HG02678 (cell line): ENCODE results near the gene SLC9B2.

ENCODE experiments used
- ATAC-seq: cut with Tn5 transposase; IDR thresholded peaks from one replicate; pipeline ENCODE4 v1.9.1; 2021; ENCODE audit warnings: mild to moderate bottlenecking, moderate library complexity; ENCODE audit not compliant: unreplicated experiment

Gene SLC9B2

GRCh38 chr4:103075894-103076746, 441 bp downstream of the SLC9B2 start:
- ATAC-seq, result peak; percentile 59

- ATAC-seq, result no peak
Measured at GRCh38 chr4:103075435-103075893, 1.1 kb downstream of the SLC9B2 start.

- ATAC-seq, result peak; percentile 31
Measured at GRCh38 chr4:103074744-103075434, 1.7 kb downstream of the SLC9B2 start.

GRCh38 chr4:103073792-103074438, 2.6 kb downstream of the SLC9B2 start:
- ATAC-seq, result no peak

GRCh38 chr4:103067841-103068547, 8.6 kb downstream of the SLC9B2 start:
- ATAC-seq, result no peak

- no peak for ATAC-seq
Measured at GRCh38 chr4:103060453-103061148, 16.0 kb downstream of the SLC9B2 start.

GRCh38 chr4:103054030-103054429, 22.5 kb downstream of the SLC9B2 start:
- no peak for ATAC-seq

- ATAC-seq, result no peak
Measured at GRCh38 chr4:103052779-103053178, 23.8 kb downstream of the SLC9B2 start.

GRCh38 chr4:103052145-103052544, 24.4 kb downstream of the SLC9B2 start:
- ATAC-seq, result no peak

GRCh38 chr4:103050736-103051436, 25.7 kb downstream of the SLC9B2 start:
- no peak for ATAC-seq

GRCh38 chr4:103046416-103047290, 29.9 kb downstream of the SLC9B2 start:
- peak; percentile 96 for ATAC-seq

- no peak for ATAC-seq
Measured at GRCh38 chr4:103044183-103044582, 32.4 kb downstream of the SLC9B2 start.

GRCh38 chr4:103036169-103036568, 40.4 kb downstream of the SLC9B2 start:
- ATAC-seq, result no peak

GRCh38 chr4:103032574-103032973, 44.0 kb downstream of the SLC9B2 start:
- ATAC-seq, result no peak

GRCh38 chr4:103030791-103031190, 45.8 kb downstream of the SLC9B2 start:
- no peak for ATAC-seq

- no peak for ATAC-seq
Measured at GRCh38 chr4:103029300-103029699, 47.3 kb downstream of the SLC9B2 start.

- ATAC-seq, result no peak
Measured at GRCh38 chr4:103026868-103027267, 49.7 kb downstream of the SLC9B2 start.

GRCh38 chr4:103024996-103025395, 51.6 kb downstream of the SLC9B2 start:
- no peak for ATAC-seq

- no peak for ATAC-seq
Measured at GRCh38 chr4:103021120-103021519, 55.4 kb downstream of the SLC9B2 start.
